Stimulated activated CD8-positive, alpha-beta memory T cell treated with anti-CD3 and anti-CD28 coated beads, Interleukin-7, amount 100 ng/mL, for 1 hour (primary cell): ENCODE data around the gene AQP12B.

Experiments used
- DNase-seq, 2 donors: peaks; one replicate each; pipeline ENCODE4 v3.0.0-alpha.2; 2020; ENCODE audit warnings: low read depth in 2 of 2

AQP12B gene

DNA sequence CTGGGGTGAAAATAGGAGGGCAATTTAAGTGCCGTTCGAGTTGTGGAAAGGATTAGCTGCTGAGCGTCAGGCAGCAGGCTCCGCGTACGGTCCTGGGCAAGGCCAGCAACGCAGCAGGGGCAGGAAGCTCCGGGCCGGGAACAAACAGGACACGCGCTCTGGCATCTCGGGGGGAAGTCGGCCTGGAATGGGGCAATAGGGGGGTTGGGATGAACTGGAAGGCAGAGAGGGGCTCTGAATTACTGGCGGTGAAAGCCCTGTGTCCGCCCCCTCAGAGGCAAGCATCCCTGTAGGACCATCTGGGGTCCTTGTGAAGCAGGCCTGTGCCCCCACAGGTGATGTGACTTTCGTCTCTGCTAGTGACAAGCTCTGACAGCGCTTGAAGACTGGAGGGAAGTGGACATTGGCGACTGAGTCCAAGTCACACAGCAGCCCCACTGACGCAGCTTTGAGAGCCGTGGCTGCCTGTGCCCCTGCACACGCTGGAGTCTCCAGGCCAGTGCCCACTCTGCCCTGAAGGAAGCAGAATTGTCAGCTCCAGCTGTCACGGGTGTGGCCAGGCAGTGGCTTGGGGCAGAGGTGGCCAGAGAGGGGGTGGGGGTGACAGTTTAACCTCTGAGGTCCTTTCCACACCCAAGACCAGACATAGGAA is 35.1 kb downstream of the AQP12B start:
- no peak for DNase-seq

GRCh38 chr2:240646900-240647502 is 35.7 kb downstream of the AQP12B start:
- DNase-seq = no peak

GRCh38 chr2:240646176-240646899 is 36.3 kb downstream of the AQP12B start:
- no peak for DNase-seq

GRCh38 chr2:240645801-240646175 is 36.9 kb downstream of the AQP12B start:
- DNase-seq = no peak

- DNase-seq = no peak
Measured at GRCh38 chr2:240645346-240645745, 37.3 kb downstream of the AQP12B start.

DNA sequence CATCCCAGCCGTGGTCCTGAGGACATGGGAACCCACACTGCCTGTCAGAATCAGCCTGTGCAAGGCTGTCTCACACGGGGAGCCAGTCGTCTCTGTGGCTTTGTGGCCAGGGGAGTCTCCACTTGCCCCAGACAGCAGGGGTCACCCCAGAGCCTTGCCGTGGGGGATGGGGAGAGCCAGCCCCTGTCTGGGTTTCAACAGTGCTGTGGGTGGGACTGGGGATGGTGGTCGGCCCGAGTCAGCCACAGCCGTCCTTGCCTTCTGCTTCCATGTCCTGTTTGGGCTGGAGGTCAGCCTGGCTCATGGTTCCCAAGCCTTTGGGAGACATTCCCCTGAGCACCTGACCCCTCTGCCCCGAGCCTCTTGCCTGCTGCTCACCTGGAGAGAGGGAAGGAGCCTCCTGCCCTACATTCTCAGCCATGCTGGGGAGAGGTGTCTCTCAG is 37.8 kb downstream of the AQP12B start:
- no peak for DNase-seq

DNA sequence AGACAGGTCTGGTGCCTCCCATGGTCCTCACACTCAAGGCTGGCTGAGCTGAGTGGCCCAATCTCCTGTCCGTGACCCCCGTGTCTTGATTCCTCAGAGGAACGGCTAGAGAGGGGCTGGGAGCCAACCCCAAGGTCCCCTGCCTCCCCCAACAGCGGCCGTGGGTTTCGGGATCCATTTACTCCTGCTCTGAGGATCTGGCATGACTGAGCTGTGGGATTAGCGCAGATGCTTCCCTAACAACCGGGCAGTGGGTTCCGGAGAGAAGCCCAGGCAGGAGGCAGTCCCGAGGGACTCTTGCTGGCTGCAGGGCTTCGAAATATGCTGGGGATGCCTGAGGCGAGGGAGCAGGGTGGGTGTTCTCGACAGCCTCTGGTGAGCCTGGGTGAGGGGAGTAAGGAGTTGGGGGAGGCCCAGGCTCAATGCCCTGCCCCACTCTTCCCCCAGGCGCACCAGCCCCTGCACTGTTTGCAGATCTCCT is 38.5 kb downstream of the AQP12B start:
- no peak for DNase-seq

DNA sequence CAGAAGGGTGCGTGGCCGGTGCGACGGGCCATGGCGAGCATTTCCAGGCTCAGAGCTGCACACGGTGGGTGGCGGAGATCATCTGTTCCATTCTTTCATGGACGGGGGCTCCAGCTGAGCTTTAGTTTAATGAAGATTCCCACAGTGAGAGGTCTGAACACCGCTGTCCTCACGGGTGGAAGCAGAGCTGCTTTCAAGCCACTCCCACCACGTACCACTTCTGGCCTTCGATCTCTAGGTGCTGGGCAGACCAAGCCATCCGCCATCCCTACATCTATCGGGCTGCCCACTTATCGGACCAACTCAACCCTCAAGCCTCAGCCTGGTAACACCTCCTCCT is 38.9 kb downstream of the AQP12B start:
- DNase-seq = no peak

- DNase-seq = no peak
Measured at GRCh38 chr2:240643093-240643810, 39.4 kb downstream of the AQP12B start.

DNA sequence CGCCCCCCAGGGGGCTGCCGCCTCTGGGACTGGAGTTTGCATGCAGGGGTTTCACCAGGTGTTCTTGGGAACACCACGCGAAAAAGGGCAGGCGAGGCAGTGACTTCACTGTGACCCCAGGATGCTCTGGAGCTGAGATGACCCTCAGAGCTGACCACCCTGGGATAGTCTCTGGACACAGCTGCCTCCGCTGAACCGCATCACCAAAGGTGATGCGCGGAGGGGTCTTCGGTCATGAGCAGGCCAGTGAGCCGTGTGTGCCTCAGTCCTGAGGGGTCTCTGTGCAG is 39.9 kb downstream of the AQP12B start:
- DNase-seq = no peak

- DNase-seq = no peak
Measured at GRCh38 chr2:240642061-240642805, 40.5 kb downstream of the AQP12B start.

DNA sequence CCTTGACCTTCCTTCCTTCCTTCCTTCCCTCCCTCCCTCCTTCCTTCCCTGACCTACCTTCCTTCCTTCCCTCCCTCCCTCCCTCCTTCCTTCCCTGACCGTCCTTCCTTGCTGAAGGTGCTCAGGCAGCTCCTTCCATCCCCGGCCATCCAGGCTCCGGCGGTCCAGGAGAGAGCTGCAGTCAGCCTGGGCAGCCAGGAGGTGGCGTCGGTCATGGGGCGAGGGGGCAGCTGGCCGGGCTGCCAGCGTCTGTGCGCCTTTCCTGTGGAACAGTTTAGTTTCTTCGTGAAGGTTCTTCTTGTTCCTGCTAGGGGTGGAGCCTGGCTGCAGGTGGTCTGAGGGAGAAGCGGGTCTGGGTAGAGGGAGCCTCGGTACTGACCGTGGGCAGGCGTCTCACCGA is 41.7 kb downstream of the AQP12B start:
- no peak for DNase-seq

DNA sequence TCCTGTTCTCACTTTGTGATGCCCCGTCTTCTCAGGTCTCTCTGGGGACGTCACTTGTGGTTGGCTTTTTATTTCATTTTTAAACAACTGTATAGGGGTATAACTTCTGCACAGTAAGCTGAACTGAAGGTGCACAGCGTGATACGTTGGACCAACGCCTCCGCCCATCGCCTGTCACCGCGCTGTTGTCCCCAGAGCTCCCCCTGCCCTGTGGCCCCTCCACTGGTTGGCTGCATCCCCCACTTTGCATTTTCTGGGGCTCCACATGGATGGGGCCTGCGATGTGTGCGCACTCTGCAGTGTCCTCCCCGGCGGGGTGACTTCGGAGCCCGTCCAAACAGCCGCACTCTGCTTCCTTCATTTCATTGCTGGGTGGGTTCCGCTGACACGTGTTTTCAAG is 43.1 kb downstream of the AQP12B start:
- no peak for DNase-seq

DNA sequence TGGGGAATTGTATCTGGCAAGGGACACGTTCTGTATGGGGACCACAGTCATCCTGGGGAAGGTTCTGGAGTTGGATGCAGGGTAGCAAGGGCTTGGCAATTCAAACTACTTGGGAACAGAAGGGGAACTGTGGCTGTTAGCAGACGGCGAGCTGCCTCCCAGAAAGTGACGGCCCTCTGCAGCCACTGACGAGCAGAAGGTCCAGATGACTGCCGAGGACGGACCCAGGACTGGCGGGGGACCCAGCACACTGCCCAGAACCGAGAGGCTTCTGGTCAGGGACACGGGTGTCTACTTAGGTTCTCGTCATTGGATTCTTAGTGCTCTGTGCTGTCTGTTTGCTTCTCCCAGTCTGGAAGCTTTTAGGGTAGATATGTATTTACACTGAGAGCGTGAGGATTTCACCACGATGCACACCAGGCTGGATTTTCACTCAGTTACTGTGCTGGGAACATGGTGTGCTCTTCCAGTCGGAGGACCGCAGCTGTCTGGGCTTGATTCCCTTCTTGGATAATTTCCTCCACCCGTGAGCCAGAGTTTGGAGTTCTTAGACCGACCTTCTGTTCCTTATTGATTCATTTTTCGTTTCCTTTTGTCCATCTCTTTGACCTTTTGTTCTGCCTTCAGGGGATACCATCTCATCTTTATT is 44.0 kb downstream of the AQP12B start:
- DNase-seq = no peak

GRCh38 chr2:240637901-240638345 is 44.8 kb downstream of the AQP12B start:
- no peak for DNase-seq

DNA sequence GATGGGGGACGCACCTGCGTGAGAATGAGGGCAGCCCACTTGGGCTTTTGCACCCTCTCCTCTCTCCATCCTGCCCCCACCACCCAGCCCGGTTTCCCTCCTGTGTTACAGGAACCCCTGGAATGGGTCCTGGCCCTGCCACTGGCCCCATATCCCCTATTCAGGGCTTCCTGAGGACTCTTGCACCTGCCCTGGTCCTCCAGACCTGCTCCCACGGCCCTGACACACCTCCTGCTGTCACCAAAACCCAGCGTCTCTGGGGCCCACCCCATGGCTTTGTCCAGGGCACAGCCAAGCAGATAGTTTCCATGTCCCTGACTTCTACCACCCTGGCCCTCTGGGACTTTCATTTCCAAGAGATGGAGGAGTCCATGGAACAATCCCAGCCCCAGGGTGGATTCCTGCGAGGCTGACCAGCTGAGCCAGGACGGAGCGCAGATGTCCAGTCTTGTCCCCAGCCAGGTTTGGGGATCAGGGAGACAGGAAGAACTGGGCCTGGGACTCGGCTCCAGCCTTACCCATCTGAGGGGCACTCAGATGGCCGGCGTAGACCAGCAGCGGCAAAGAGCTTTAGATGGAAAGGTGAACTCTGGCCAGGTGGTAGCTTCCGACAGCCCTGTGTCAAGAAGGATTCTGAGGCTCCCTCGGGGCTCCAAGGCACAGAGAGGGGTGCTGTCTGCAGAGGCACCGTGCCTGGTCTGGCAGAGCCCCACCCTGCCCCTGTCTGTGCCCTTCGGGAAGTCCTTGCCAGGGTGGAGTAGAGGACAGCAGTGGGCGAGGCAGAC is 45.4 kb downstream of the AQP12B start:
- no peak for DNase-seq

DNA sequence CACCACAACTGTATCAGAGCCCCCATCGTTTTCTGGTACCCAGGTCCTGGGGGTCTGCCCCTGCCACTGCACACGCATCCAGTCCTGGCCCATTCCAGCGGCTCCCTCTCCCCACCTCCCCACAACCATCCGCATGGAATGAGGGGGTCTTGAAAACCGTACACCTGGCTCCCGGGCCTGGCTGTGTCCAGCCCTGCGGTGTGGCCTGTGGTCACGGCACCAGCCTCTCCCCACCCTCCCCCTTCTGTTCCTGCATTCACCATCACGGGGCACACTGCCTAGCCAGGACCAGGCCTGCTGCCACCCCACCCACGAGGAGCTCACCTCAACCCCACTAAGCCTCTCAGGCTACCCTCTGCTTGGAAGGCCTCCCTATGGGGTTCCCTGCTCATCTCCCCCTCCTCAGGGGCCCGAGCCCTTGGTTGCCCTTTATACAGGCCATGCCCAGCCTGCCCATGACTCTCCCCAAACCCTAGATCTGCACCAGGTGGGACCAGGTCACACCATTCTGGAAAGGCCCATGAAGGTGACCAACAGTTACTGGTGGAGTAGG is 46.0 kb downstream of the AQP12B start:
- no peak for DNase-seq

DNA sequence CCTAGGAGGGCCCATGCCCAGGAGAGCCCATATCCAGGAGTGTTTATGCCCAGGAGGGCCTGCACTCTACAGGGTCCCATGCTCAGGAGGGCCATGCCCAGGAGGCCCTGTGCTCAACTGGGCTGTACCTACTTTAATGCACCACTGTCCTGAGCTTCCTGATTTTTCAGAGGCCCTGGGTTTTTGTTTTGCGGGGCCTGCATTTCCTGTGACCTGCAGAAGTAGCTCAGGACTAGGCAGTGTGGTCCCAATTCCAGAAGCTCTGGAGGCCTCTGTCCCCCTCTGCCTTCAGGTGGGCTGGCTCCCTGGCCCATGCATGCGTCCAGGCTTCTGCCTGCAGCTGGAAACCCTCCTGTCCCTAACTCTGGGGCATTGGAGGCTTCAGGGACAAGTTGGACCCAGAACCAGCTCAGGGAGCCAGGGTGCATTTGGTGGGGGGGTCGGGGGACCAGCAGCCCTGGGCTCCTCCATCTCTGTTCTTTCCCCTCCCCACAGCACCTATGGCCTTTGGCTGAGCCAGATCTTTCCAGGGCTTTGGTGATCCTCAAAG is 46.6 kb downstream of the AQP12B start:
- no peak for DNase-seq

DNA sequence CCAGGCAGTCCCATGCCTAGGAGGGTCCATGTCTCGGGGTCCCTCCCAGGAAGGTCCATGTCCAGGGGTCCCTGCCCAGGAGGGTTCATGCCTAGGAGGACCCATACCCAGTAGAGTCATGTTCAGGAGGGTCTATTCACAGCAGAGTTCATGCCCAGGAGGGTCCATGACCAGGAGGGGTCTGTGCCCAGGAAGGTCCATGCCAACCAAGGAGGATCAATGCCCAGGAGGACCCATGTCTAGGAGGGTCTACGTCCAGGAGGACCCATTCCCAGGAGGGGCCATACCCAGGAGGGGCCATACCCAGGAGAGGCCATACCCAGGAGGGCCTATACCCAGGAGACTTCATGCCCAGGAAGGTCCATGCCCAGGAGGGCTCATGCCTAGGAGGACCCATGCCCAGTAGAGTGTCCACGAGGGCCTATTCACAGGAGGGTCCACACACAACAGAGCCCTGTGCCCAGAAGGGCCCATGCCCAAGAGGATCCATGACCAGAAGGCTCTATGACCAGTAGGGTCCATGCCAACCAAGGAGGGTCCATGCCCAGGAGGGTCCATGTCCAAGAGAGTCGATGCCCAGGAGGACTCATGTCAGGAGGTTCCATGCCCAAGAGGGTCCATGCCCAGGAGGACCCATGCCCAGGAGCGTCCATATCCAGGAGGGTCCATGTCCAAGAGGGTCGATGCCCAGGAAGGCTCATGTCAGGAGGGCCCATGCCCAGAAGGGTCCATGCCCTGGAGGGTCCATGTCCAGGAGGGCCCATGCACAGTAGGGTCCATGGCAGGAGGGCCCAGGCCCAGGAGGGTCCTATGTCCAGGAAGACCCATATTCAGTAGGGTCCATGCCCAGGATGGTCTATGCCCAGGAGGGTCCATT is 47.3 kb downstream of the AQP12B start:
- DNase-seq = no peak
